HG03045 (cell line): ENCODE results near the gene OSBPL1A.
"Not testable (repeated sequence)": the region's sequence is repeated elsewhere in the genome, so short reads cannot be mapped to it uniquely, and the experiment has no call there.

Experiments
- ATAC-seq: cut with Tn5 transposase; IDR thresholded peaks from one replicate; pipeline ENCODE4 v1.9.1; 2021; ENCODE audit warnings: mild to moderate bottlenecking, moderate library complexity; ENCODE audit not compliant: unreplicated experiment

OSBPL1A gene

DNA sequence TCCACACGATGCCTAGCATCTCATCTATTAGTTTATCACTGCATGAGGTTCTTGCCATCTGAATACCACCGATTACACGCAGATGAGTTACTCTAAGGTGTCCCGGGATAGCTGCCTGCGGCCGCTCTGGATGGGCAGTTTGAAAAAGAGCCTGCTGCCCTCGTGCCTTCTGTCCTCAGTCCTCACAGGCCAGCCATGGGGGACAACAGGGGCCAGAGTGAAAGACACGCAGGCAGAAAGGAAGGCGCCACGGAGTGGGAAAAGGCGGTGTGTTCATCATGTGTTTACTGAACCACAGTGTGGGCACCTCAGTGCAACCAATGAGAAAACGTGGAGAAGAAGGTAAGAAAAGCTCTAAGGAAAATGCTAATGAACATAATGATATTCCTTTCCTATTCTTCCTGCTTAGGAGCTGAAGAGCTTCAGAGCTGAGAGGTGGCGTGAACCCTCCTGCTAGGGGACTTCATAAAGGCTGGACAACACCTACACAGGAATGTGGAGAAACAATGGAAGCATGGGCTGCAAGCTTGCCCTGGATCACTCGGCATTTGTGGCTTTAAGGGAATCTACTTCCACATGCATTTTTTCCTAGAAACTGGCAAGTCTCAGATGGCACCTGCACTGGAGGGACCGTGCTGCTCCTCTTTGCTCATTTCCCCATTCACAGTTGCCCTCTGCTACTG lies 207.8 kb downstream of the OSBPL1A start:
- no peak for ATAC-seq

DNA sequence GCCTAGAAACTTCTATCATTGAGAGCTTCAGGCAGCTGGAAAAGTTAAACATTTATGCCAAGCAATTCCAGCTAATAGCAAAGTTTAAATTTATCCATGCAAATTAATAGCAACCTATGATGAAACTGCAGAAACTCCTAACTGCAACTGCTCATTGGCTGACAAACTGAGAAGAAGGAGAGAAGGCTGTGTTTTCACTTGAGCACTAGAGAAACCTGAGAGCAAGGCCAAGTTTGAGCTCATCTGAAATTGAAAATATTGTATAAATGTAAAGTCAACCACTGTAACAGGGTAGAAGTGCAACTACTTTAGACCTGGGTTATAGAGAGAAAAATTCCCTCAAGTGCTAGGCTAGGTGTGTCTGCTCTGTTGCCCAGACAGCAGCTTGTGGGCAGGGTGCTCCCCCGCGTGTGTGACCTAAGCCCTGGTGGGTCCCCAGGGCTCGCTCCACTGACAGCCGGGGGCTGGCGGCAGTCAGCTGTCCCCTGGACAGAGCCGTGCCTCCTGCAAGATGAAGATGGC lies 208.6 kb downstream of the OSBPL1A start:
- peak; percentile 73 for ATAC-seq

DNA sequence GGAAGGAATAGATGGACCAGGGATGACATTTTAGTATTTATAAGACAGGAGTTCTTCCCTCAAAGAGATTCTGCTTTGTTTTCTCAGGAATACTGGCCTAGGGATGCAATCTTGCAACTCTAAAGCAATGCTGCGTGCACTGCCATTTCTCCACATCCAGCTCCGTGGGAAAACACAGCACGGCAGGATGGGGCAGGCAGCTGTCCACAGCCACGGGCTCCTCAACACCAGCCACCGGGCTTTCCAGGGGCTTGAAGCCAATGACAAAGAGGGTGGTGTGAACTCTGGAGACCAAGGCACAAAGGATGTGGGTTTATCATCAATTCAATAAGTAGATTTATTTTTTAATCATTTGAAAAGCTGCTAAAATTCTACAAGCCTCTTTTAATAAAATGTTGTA lies 209.5 kb downstream of the OSBPL1A start:
- no peak for ATAC-seq

- no peak for ATAC-seq
Observed at GRCh38 chr18:24187689-24188088, 209.9 kb downstream of the OSBPL1A start.

- no peak for ATAC-seq
Observed at GRCh38 chr18:24187049-24187448, 210.6 kb downstream of the OSBPL1A start.

- no peak for ATAC-seq
Observed at GRCh38 chr18:24185805-24186204, 211.8 kb downstream of the OSBPL1A start.

DNA sequence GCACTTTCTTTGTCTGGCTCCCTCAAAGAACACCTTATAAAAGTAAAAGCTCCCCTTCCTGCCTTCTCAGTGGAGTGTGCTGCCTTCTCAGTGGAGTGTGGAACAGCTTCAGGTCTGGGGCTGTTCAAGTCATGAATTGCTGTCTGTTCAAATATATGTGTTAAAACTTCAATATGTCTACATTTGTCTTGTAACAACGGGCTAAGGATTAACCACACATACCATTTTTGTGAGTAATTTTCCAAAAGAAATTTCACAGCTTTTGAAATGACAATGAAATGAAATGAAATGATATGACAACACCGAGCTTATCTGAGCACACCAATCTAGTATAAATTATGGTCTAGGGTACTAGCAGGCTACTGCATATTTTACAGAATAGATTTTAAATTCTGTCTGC lies 215.8 kb downstream of the OSBPL1A start:
- ATAC-seq, result no peak

DNA sequence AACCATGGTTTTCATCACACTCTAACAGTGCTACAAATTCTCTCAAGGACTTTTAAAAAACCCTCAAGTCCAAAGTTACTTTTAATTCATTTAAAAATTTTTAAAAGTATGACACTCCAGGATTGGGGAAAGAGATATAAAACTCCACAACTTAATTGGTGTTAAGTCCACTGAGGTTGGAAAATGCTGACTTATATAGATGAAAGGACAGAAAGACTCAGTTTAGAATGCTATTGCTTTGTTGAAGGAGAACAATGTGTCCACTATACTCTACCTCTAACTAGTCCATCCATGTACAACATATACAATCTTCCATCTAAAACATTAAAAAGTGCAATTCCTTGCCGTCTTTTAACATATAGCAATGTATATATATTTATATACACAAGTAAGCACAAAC lies 217.6 kb downstream of the OSBPL1A start:
- no peak for ATAC-seq

- ATAC-seq, result no peak
Observed at GRCh38 chr18:24177499-24178133, 220.0 kb downstream of the OSBPL1A start.

DNA sequence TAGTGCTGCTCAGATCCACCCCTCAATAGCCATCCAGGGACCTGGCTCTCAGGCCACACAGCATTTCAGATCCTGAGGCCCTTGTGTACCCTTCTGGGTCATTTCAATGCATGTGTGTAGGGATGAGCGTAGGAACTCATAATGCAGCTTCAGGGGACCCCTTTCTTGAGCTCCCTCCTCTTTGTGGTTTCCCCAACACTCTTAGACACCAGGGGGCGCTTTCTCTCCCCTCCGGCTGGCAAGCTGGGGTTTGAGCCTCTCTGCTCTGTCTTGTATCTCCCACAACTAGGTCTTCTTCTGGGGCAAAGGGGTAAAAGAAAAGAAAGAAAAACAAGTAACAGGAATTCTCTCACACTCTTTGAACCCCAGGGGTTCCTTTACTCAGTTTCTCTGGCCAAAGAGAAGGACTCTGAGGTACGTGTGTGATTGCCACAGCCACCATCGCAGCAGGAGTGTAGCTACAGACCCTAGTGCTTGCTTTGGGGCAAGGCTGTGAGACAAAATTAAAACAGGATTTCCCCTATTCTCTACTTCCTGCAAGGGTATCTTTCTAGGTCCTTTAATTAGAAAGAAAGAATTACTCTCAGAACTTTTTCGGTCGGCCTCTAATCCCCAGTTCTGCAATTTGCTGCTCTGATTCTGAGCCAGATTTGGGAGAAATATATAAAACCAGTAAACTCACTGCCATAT lies 220.8 kb downstream of the OSBPL1A start:
- ATAC-seq, result peak; percentile 67

GRCh38 chr18:24173997-24174396 lies 223.6 kb downstream of the OSBPL1A start:
- ATAC-seq, result no peak

GRCh38 chr18:24170360-24170759 lies 227.3 kb downstream of the OSBPL1A start:
- no peak for ATAC-seq

DNA sequence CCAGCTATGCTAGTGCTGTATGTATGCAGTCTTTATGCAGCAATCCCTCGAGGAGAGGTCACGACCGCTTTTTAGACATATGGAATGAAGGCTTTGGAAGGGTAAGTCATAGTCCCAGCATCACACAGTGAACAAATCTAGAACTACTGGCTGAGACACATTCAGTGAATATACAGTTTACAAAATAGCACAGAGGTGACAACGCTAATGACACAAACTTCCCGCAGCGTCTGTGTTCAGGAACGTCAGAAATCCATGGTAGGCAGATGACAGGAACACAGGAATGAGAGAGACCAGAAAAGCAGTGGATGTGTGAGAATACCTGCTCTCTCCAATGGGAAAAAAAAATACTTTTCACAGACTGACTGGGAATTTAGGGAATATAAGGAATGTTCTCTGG lies 229.1 kb downstream of the OSBPL1A start:
- no peak for ATAC-seq

DNA sequence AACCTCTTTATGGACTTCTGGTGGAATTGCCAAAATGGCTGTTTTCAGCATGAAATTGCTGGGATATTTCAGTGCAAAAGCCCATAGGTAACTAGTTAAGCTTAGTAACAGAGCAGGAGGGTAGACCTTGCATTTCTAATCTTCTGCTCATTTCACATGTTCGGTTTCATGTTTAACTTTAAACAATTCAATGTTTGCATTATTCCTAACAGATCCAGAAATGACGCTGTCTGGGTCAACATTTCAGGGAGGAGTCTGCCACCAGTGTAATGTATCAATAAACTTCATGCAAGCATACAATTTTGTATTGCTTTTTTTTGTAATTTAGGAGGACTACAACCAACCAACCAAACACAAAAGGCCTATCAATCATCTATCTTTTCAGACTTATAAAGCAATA lies 236.3 kb downstream of the OSBPL1A start:
- ATAC-seq, result no peak

- no peak for ATAC-seq
Observed at GRCh38 chr18:24160086-24160485, 237.5 kb downstream of the OSBPL1A start.

DNA sequence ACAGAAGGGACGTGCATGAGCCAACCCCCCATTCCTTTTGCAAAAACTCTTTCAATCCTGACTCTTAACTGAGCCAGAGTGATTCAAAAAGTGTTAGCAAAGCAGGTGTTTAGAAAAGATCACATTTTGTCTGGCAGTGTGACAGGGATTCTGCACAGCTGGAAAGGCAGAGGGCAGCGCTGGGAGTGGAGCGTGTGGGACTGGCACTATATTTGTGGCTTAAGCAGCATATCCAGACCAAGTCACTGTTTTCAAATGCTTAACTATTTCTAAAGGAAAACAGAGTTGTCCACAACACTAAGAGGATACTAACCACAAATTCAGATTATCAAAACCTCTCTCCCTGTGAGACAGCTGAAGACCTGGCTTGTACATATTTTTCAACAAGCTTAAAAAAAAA lies 239.8 kb downstream of the OSBPL1A start:
- ATAC-seq, result no peak

DNA sequence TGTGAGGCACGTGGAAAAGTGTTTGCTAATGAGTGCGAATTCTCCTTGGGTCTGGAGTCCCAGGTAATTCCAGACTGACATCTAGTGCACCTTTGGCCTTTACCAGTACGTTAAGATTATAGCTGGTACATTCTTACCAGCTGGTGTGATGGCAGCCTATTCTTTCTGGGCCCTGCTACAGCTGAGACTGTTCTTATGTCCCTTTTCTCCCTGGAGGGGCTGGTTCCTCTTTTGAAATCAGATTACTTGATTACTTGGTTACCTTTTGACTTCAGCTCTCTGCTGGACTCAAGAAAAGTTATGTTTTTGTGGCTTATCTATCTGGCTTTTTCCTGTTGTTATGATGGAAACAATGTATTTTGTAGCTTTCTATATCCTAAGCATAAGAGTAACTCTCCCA lies 244.2 kb downstream of the OSBPL1A start:
- ATAC-seq, result no peak

- ATAC-seq, result not testable (repeated sequence)
Observed at GRCh38 chr18:24149591-24149990, 248.0 kb downstream of the OSBPL1A start.

DNA sequence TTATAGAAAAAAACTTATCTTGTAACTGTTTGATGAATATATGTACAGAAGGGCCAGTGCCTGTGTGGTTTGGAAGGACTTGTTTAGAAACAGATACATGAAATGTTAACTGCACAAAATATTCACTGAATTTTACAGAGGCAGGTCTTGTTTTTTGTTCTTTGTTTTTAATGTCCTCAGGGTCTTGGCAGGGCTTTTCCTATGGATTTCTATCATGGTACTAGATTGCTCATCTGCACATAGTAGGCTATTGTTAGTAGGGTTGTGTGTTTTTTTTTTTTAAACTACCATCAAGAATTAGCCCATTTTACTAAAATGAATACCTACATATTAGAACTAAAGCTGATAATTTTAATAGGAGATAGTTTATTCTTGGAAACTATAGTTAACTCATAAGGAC lies 255.2 kb downstream of the OSBPL1A start:
- ATAC-seq, result no peak

DNA sequence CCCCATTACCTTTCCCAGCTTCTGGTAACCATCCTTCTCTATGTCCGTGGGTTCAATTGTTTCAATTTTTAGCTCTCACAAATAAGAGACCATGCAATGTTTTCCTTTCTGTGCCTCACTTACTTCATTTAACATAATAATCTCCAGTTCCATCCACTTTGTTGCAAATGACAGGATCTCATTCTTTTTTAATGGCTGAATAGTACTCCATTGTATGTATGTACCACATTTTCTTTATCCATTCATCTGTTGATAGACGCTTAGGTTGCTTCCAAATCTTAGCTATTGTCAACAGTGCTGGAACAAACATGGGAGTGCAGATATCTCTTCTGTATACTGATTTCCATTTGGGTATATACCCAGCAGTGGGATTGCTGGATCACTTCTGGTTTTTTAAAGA lies 256.9 kb downstream of the OSBPL1A start:
- no peak for ATAC-seq

GRCh38 chr18:24138789-24139616 lies 258.6 kb downstream of the OSBPL1A start, which contains the start of gene CABYR:
Gene CABYR (plus strand): TSS chr18:24139062. CDS start chr18:24143115, 4,053 bp downstream.
- peak; percentile 91 for ATAC-seq
